HEK293T (cell line): ENCODE measurements around the gene NGFR.

Experiments
- CTCF ChIA-PET: fragments of 350-600 bp; formaldehyde crosslinking; extraction: SDS; loops from one replicate; lab custom pipeline; 2021; ENCODE audit warnings: antibody characterized with exemption, inconsistent platforms; lab: Yijun Ruan, JAX
- POLR2A ChIA-PET: fragments of 350-600 bp; formaldehyde crosslinking; extraction: SDS; loops from one replicate; lab custom pipeline; 2020; ENCODE audit warnings: antibody characterized with exemption, inconsistent platforms; lab: Yijun Ruan, JAX
- DNase-seq: peaks from one replicate; pipeline ENCODE4 v3.0.0; 2012; ENCODE audit warnings: mixed read lengths; ENCODE audit errors: extremely low spot score
- ARNT ChIP-seq: fragments of 450-650 bp; IDR thresholded peaks from 2 replicates; pipeline ENCODE4 v1.6.1; 2017; ENCODE audit warnings: mild to moderate bottlenecking
- BHLHE40 ChIP-seq: fragments of 450-650 bp; IDR thresholded peaks from 2 replicates; pipeline ENCODE4 v1.6.1; 2016; ENCODE audit warnings: mild to moderate bottlenecking, moderate library complexity, borderline replicate concordance
- CTBP1 ChIP-seq: fragments of 450-650 bp; IDR thresholded peaks from 2 replicates; pipeline ENCODE4 v1.6.1; 2016; ENCODE audit warnings: borderline replicate concordance
- ELF4 ChIP-seq: fragments of 450-650 bp; IDR thresholded peaks from 2 replicates; pipeline ENCODE4 v1.6.1; 2017; ENCODE audit warnings: antibody characterized with exemption
- FOXA1 ChIP-seq: fragments of 450-650 bp; IDR thresholded peaks from 2 replicates; pipeline ENCODE4 v1.6.1; 2016; ENCODE audit warnings: mild to moderate bottlenecking
- FOXK2 ChIP-seq: fragments of 450-650 bp; IDR thresholded peaks from 2 replicates; pipeline ENCODE4 v1.6.1; 2016; ENCODE audit warnings: mild to moderate bottlenecking
- FOXM1 ChIP-seq: fragments of 450-650 bp; IDR thresholded peaks from 2 replicates; pipeline ENCODE4 v1.6.1; 2017; ENCODE audit warnings: mild to moderate bottlenecking, borderline replicate concordance
- HDGF ChIP-seq: fragments of 450-650 bp; IDR thresholded peaks from 2 replicates; pipeline ENCODE4 v1.6.1; 2017; ENCODE audit warnings: antibody characterized with exemption, borderline replicate concordance
- L3MBTL2 ChIP-seq: fragments of 450-650 bp; conservative IDR thresholded peaks from 2 replicates; pipeline ENCODE4 v1.6.1; 2016; ENCODE audit warnings: mild to moderate bottlenecking
- LEF1 ChIP-seq: fragments of 450-650 bp; IDR thresholded peaks from 2 replicates; pipeline ENCODE4 v1.6.1; 2017; ENCODE audit warnings: mild to moderate bottlenecking, borderline replicate concordance
- NFRKB ChIP-seq: fragments of 450-650 bp; IDR thresholded peaks from 2 replicates; pipeline ENCODE4 v1.6.1; 2016; ENCODE audit warnings: mild to moderate bottlenecking, moderate library complexity
- SP1 ChIP-seq: fragments of 450-650 bp; IDR thresholded peaks from 2 replicates; pipeline ENCODE4 v1.6.1; 2017
- SUZ12 ChIP-seq: fragments of 450-650 bp; IDR thresholded peaks from 2 replicates; pipeline ENCODE4 v1.6.1; 2016; ENCODE audit warnings: mild to moderate bottlenecking
- TARDBP ChIP-seq: fragments of 450-650 bp; IDR thresholded peaks from 2 replicates; pipeline ENCODE4 v1.6.1; 2016
- ZNF384 ChIP-seq: fragments of 450-650 bp; IDR thresholded peaks from 2 replicates; pipeline ENCODE4 v1.6.1; 2016
- TF ChIP-seq, protein P1 (sequence below): fragments of 450-650 bp; IDR thresholded peaks from 2 replicates; pipeline ENCODE4 v1.6.1; 2016

Gene NGFR, protein sequence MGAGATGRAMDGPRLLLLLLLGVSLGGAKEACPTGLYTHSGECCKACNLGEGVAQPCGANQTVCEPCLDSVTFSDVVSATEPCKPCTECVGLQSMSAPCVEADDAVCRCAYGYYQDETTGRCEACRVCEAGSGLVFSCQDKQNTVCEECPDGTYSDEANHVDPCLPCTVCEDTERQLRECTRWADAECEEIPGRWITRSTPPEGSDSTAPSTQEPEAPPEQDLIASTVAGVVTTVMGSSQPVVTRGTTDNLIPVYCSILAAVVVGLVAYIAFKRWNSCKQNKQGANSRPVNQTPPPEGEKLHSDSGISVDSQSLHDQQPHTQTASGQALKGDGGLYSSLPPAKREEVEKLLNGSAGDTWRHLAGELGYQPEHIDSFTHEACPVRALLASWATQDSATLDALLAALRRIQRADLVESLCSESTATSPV

DNA sequence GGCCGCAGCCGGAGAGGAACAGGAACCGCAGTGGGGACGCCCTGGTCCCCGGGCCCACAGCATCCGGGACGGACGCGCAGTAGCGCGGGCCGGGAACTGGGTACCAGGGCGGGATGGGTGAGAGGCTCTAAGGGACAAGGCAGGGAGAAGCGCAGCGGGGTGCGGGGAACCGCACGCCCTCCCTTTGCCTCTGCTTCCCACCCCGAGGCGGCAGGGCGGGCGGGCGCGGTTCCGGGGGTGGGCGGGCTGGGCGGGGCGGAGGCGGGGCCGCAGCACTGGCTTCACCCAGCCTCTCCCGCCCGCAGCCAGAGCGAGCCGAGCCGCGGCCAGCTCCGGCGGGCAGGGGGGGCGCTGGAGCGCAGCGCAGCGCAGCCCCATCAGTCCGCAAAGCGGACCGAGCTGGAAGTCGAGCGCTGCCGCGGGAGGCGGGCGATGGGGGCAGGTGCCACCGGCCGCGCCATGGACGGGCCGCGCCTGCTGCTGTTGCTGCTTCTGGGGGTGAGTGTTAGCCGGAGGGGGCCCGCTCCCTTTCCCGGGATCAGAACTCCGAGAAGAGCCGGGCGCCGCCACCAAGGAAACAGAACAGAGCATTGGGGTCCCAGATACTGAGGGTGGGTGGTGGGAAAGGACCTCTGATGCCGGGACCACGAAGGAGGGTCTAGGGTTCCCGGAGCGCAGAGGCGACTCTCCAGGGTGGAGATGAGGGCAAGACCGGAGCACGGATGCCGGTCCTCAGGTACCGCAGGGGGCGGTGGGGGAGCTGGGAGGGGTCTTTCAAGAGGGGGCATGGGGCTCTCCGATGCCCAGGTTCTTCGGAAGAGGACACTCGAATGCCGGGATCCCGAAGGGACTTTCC is at the start of gene NGFR:
Gene NGFR (plus strand): TSS at position 308 of the 856 bp plus-strand sequence. CDS start 125 bp downstream, at position 433.
- POLR2A ChIA-PET: interaction anchor here (0.5 to 1.5 kb wide), 3 partner anchors 12 to 81 kb away, joined by 3 to 4 read pairs (median 3); partner anchors contain the start of gene PHB1
- CTCF ChIA-PET: interaction anchor here (0.6 to 2.1 kb wide), 3 partner anchors 15 to 20 kb away, joined by 3 to 17 read pairs (median 5); no protein-coding TSS in a partner anchor
- TF ChIP-seq ZNF384: no peak
- no peak for TF ChIP-seq FOXK2
- TF ChIP-seq TARDBP: no peak
- no peak for TF ChIP-seq BHLHE40
- peak; percentile 78 for DNase-seq

- no peak for TF ChIP-seq SP1
- TF ChIP-seq FOXM1: no peak
- CTCF ChIA-PET: no interaction called here
- DNase-seq: no peak
- POLR2A ChIA-PET: no interaction called here
These were observed 49.5 kb upstream of the NGFR start for GRCh38 chr17:49445591-49445990.

DNA sequence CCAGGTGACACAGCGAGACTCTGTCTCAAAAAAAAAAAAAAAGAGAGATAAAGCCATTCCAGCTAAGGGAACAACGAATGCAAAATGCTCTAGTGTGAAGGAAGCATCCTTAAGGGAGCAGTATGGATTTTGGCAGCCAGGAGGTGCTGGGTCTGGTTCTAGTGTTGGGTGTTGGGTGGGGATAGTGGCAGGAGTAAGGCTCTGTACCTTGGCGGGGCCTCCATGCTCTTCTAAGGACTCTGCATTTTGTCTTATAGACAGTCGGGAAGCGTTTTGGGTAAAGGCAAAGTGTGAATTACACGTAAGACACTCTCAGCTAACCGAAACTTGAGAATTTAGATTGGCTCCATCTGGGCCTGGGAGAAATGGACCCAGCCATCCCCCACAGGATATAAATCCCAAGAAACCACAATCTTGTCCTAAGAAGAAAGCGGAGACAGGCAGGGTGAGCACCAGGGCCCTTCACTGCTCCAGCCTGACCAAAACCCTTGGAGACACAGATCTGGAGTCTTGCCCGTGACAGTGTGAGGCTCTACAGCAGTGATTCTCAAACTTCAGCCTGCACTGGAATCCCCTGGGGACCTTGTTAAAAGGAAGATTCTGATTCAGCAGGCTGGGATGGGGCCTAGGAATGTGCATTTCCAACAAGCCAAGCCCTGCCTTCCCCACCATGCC is 47.3 kb upstream of the NGFR start:
- DNase-seq: no peak
- CTCF ChIA-PET: interaction anchor here (0.6 kb wide), 1 partner anchor 110 kb away, joined by 3 read pairs; no protein-coding TSS in a partner anchor
- TF ChIP-seq HDGF (no peak), BHLHE40 (no peak), FOXK2 (no peak), ELF4 (no peak), L3MBTL2 (no peak), SP1 (no peak), FOXM1 (no peak), ARNT (no peak), LEF1 (no peak), CTBP1 (no peak), SUZ12 (no peak), NFRKB (no peak), ZNF384 (no peak), TARDBP (no peak), FOXA1 (no peak)
- TF ChIP-seq, protein P1, sequence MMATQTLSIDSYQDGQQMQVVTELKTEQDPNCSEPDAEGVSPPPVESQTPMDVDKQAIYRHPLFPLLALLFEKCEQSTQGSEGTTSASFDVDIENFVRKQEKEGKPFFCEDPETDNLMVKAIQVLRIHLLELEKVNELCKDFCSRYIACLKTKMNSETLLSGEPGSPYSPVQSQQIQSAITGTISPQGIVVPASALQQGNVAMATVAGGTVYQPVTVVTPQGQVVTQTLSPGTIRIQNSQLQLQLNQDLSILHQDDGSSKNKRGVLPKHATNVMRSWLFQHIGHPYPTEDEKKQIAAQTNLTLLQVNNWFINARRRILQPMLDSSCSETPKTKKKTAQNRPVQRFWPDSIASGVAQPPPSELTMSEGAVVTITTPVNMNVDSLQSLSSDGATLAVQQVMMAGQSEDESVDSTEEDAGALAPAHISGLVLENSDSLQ: no peak
- POLR2A ChIA-PET: interaction anchor here (1.2 kb wide), 1 partner anchor 8 kb away, joined by 4 read pairs; no protein-coding TSS in a partner anchor

DNA sequence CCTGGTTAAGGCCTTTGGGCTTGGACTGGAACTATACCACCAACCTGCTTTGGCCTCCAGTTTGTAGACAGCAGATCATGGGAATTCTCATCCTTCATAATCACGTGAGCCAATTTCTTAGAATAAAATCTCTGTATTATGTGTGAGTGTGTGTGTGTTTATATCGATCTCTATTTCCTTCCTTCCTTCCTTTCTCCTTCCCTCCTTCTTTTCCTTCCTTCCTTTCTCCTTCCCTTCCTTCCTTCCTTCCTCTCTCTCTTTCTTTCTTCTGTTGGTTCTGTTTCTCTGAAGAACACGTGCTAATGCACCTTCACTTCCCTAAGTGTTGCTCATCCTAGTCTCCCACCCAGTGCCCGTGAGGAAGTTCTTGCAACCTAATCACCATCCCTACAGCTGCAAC is 44.9 kb upstream of the NGFR start:
- TF ChIP-seq, protein P1: no peak
- TF ChIP-seq FOXM1 (no peak), NFRKB (no peak), FOXA1 (no peak), L3MBTL2 (no peak), ARNT (no peak), ZNF384 (no peak), SP1 (no peak), CTBP1 (no peak), TARDBP (no peak), ELF4 (no peak), BHLHE40 (no peak)
- CTCF ChIA-PET: no interaction called here
- no peak for DNase-seq
- POLR2A ChIA-PET: no interaction called here

GRCh38 chr17:49450735-49451134 is 44.4 kb upstream of the NGFR start:
- no peak for DNase-seq
- CTCF ChIA-PET: interaction anchor here (1.1 kb wide), 1 partner anchor 15 kb away, joined by 4 read pairs; no protein-coding TSS in a partner anchor
- POLR2A ChIA-PET: interaction anchor here (0.7 kb wide), 1 partner anchor 46 kb away, joined by 3 read pairs; no protein-coding TSS in a partner anchor
- TF ChIP-seq FOXA1 (no peak), TARDBP (no peak), ARNT (no peak), HDGF (no peak), FOXK2 (no peak), SP1 (no peak), LEF1 (no peak), FOXM1 (no peak), CTBP1 (no peak), BHLHE40 (no peak), ELF4 (no peak), L3MBTL2 (no peak), ZNF384 (no peak), NFRKB (no peak), SUZ12 (no peak)
- TF ChIP-seq, protein P1: no peak
